Endodermal cell (in vitro differentiated cells): ENCODE results near the gene FLCN. TPM values are rescaled to one million over a fixed set of nuclear protein-coding genes. Genes with fewer than 3 reads are reported as not detected.

Source experiments
- DNase-seq: peaks from one replicate; pipeline ENCODE4 v3.0.0-alpha.2; 2017
- H3K27ac ChIP-seq: 2 replicates; pipeline ENCODE4 v1.5.1; 2013; ENCODE audit warnings: mild to moderate bottlenecking, low read depth, low read length, moderate library complexity
- H3K27me3 ChIP-seq: 2 replicates; pipeline ENCODE4 v1.6.1; 2013; ENCODE audit warnings: mild to moderate bottlenecking, low read length, moderate library complexity; ENCODE audit not compliant: insufficient read depth, control insufficient read depth, poor library complexity, severe bottlenecking
- H3K36me3 ChIP-seq: 2 replicates; pipeline ENCODE4 v1.7.0; 2013; ENCODE audit warnings: mild to moderate bottlenecking, low read length, moderate library complexity; ENCODE audit not compliant: control insufficient read depth, insufficient read depth
- H3K4me1 ChIP-seq: one replicate; pipeline ENCODE4 v1.7.0; 2013; ENCODE audit warnings: low read length; ENCODE audit not compliant: control insufficient read depth, insufficient read depth
- H3K4me3 ChIP-seq: 2 replicates; pipeline ENCODE4 v1.5.1; 2013; ENCODE audit warnings: mild to moderate bottlenecking, low read length, moderate library complexity
- H3K9ac ChIP-seq: 2 replicates; pipeline ENCODE4 v1.6.1; 2013; ENCODE audit warnings: mild to moderate bottlenecking, low read length, moderate library complexity; ENCODE audit not compliant: poor library complexity, severe bottlenecking; ENCODE audit errors: extremely low read depth
- H3K9me3 ChIP-seq: 2 replicates; pipeline ENCODE4 v1.6.1; 2013; ENCODE audit warnings: mild to moderate bottlenecking, low read length, moderate library complexity; ENCODE audit not compliant: control insufficient read depth
- H3K27ac Mint-ChIP-seq: 2 replicates; pipeline ENCODE4 v1.8.0; 2020; ENCODE audit warnings: mixed read lengths
- H3K27me3 Mint-ChIP-seq: 2 replicates; pipeline ENCODE4 v1.8.0; 2021; ENCODE audit warnings: mild to moderate bottlenecking, mixed read lengths; ENCODE audit not compliant: insufficient read depth
- H3K36me3 Mint-ChIP-seq: 2 replicates; pipeline ENCODE4 v1.8.0; 2020; ENCODE audit warnings: low read depth, mixed read lengths
- H3K4me1 Mint-ChIP-seq: 2 replicates; pipeline ENCODE4 v1.8.0; 2020; ENCODE audit warnings: mixed read lengths
- H3K4me3 Mint-ChIP-seq: 2 replicates; pipeline ENCODE4 v1.8.0; 2020; ENCODE audit warnings: mild to moderate bottlenecking, moderate library complexity, mixed read lengths
- H3K9me3 Mint-ChIP-seq: 2 replicates; pipeline ENCODE4 v1.8.0; 2020; ENCODE audit warnings: mild to moderate bottlenecking, mixed read lengths
- WGBS, 2 experiments: methylation state at CpG; one replicate each; pipeline versions ENCODE4 v1.1.5 to v1.1.7; 2013; ENCODE audit warnings: missing lambda C conversion rate in 2 of 2, mixed read lengths in 1 of 2; ENCODE audit not compliant: insufficient coverage in 1 of 2, insufficient read length in 1 of 2; 5-methylcytosine and 5-hydroxymethylcytosine counted together
- total RNA-seq, 2 donors: library from RNA; stranded (reverse); fragmentation: NEBNext Ultra II Directional in 1 of 2; extraction: Animal tissue kit (Norgen Biotek cat#: 25700) in 1 of 2; gene quantifications; 2 replicates in 1 of 2; 3 replicates in 1 of 2; pipeline ENCODE4 v1.2.1, GENCODE V29; 2021
- TF ChIP-seq, protein P1 (sequence below): fragments of 200-600 bp; sonication (generic); conservative IDR thresholded peaks from 2 replicates; pipeline ENCODE4 v1.5.0; 2021; ENCODE audit warnings: antibody characterized with exemption, mild to moderate bottlenecking

FLCN gene
- total RNA-seq, 2 donors from 2014 or later = 41.8 to 47.2 TPM

DNA sequence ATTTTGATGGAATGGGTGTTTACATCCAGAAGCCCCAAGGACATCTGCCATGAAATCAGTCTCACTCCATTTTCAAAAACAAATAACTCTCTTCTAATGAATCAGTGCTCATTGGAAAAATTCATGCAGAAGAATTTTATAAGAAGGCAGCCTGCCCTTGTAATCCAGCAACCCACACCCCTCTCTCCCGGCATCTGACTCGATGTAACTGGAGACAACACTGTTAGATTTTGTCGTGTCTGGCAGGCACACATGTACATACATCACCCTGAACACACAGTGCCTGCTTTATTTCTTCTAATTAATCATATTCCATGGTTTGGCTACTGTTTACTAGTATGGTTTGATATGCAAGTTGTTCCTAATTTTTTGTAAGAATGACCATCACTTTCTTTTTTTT is 19.0 kb downstream of the FLCN start:
- no peaks in the 10 kb centered on the region for H3K27me3 Mint-ChIP-seq
- TF ChIP-seq, protein P1, sequence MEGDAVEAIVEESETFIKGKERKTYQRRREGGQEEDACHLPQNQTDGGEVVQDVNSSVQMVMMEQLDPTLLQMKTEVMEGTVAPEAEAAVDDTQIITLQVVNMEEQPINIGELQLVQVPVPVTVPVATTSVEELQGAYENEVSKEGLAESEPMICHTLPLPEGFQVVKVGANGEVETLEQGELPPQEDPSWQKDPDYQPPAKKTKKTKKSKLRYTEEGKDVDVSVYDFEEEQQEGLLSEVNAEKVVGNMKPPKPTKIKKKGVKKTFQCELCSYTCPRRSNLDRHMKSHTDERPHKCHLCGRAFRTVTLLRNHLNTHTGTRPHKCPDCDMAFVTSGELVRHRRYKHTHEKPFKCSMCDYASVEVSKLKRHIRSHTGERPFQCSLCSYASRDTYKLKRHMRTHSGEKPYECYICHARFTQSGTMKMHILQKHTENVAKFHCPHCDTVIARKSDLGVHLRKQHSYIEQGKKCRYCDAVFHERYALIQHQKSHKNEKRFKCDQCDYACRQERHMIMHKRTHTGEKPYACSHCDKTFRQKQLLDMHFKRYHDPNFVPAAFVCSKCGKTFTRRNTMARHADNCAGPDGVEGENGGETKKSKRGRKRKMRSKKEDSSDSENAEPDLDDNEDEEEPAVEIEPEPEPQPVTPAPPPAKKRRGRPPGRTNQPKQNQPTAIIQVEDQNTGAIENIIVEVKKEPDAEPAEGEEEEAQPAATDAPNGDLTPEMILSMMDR = no peak
- H3K9me3 Mint-ChIP-seq = no peaks in the 10 kb centered on the region

DNA sequence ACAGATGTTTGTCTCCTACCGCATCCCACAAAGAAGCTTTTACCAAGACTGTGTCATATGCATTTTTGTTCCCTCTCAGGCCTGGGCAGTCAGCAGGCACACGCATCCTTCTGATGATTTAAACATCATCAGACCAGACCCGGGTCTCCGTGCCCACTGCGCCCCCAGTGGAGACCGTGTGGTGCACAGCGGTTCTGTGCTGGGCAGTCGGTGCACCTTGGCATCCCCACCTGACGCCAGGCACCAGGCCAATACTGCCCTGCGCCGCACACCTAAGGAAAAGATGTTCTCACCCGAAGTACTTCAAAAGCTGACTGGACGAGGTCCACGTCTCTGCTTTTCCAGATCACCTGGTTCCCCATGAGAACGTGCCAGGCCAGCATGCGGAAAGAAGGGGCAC is 20.2 kb downstream of the FLCN start:
- peaks cover 71% of the 10 kb centered on the region for H3K36me3 Mint-ChIP-seq
- no peaks in the 10 kb centered on the region for H3K9me3 Mint-ChIP-seq
- Histone ChIP-seq H3K4me3 (no peak overlapping the region), H3K36me3 (peaks cover 73% of the 10 kb centered on the region), H3K27me3 (no peaks in the 10 kb centered on the region), H3K27ac (no peak overlapping the region), H3K9ac (no peak overlapping the region), H3K9me3 (no peaks in the 10 kb centered on the region), H3K4me1 (no peaks in the 10 kb centered on the region)
- 95 to 96% methylated on average over 16 of the region's 16 CpGs for WGBS, 2 experiments
- no peak overlapping the region for H3K4me3 Mint-ChIP-seq
- TF ChIP-seq, protein P1 = peak; percentile 38
- DNase-seq = no peak
- H3K4me1 Mint-ChIP-seq = no peaks in the 10 kb centered on the region
- no peaks in the 10 kb centered on the region for H3K27me3 Mint-ChIP-seq
- H3K27ac Mint-ChIP-seq = no peak overlapping the region

More for the DNA sequence above, 19.0 kb downstream of the FLCN start:
- H3K4me1 Mint-ChIP-seq = no peaks in the 10 kb centered on the region
- Histone ChIP-seq H3K9me3 (no peaks in the 10 kb centered on the region), H3K9ac (no peak overlapping the region), H3K4me1 (no peaks in the 10 kb centered on the region), H3K27me3 (no peaks in the 10 kb centered on the region), H3K36me3 (peaks cover 81% of the 10 kb centered on the region), H3K27ac (no peak overlapping the region), H3K4me3 (no peak overlapping the region)
- H3K36me3 Mint-ChIP-seq = peaks cover 78% of the 10 kb centered on the region
- DNase-seq = no peak
- H3K4me3 Mint-ChIP-seq = no peak overlapping the region
- WGBS, 2 experiments = 100% methylated on average over 1 to 3 of the region's 3 CpGs
- no peak overlapping the region for H3K27ac Mint-ChIP-seq

DNA sequence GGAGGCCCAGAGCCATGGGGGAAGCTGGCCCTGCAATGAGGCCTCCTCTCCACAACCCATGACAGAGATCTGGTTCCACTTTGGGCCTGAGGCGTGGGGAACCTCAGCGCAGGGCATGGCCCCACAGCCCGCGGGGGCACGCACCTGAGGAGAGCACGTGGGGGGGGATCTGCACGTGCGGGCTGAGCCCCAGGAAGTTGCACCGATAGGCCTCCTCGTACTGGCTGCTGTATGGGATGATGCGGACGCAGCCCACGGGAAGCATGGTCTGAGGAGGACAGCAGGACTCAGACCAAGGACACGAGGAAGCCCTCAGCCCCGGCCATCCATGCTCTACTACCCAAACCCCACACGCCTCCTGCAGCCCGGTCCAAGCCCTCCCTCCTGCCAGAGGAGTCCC is 20.7 kb downstream of the FLCN start:
- H3K36me3 ChIP-seq = peaks cover 72% of the 10 kb centered on the region
- H3K9me3 Mint-ChIP-seq = no peaks in the 10 kb centered on the region
- no peak overlapping the region for H3K27ac ChIP-seq
- no peak overlapping the region for H3K27ac Mint-ChIP-seq
- TF ChIP-seq, protein P1 = no peak
- H3K4me1 Mint-ChIP-seq = no peaks in the 10 kb centered on the region
- no peaks in the 10 kb centered on the region for H3K27me3 ChIP-seq
- H3K4me3 ChIP-seq = no peak overlapping the region
- no peak for DNase-seq
- H3K9ac ChIP-seq = no peak overlapping the region
- 93 to 95% methylated on average over 3 to 17 of the region's 17 CpGs for WGBS, 2 experiments
- H3K27me3 Mint-ChIP-seq = no peaks in the 10 kb centered on the region
- no peaks in the 10 kb centered on the region for H3K9me3 ChIP-seq
- no peaks in the 10 kb centered on the region for H3K4me1 ChIP-seq
- H3K4me3 Mint-ChIP-seq = no peak overlapping the region
- peaks cover 71% of the 10 kb centered on the region for H3K36me3 Mint-ChIP-seq
